Head of caudate nucleus (tissue), 42 donors: ENCODE measurements around the gene FSTL1.

ENCODE experiments used
- DNase-seq, 42 donors: peaks; one replicate each; pipeline versions ENCODE4 v3.0.0 to v3.0.0-alpha.2; 2020 to 2021; ENCODE audit warnings: mixed read lengths in 7 of 42
- intact Hi-C: fragments of 100-400 bp; cut with DNase I; formaldehyde crosslinking; loops from one replicate; pipeline ENCODE4 v1.15.0; 2022

FSTL1 gene, protein sequence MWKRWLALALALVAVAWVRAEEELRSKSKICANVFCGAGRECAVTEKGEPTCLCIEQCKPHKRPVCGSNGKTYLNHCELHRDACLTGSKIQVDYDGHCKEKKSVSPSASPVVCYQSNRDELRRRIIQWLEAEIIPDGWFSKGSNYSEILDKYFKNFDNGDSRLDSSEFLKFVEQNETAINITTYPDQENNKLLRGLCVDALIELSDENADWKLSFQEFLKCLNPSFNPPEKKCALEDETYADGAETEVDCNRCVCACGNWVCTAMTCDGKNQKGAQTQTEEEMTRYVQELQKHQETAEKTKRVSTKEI

DNA sequence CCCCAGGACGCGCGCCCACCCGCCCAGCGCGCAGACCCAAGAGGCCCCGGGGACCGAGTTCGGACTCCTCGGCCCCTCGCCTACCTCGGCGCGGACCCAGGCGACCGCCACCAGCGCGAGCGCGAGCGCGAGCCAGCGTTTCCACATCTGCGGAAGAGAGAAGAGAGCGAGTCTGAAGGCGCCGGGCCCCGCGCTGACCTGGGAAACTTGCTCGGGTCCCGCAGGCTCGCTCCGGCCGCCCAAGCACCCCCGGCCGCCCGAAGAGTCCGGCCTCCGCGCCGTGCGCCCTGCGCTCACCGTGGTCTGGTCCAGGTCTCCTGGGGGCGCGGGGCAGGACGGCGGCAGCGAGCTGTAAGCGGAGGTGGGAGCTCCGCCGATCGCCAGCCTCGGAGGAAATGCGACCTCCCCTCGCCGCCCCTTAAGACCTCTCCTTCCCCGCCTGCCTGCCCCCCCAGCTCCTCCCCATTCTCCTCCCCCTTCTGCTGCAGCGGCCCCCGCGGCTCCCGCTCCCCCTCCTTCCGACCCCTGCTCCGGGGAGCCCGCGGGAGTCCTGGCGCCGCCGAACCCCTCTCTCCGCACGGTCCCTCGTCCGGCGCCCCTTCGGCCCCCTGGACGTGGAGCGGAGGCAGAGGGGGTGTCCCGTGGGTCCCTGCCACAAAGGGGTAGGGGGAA, at the start of gene FSTL1:
FSTL1 (minus strand) TSS at position 393 of the 672 bp plus-strand sequence; CDS start at position 147, 246 bp downstream.
- intact Hi-C loops: no loop called here
- peak in 38 of 42 donors; percentile 4 to 63 (median 26) for DNase-seq

DNA sequence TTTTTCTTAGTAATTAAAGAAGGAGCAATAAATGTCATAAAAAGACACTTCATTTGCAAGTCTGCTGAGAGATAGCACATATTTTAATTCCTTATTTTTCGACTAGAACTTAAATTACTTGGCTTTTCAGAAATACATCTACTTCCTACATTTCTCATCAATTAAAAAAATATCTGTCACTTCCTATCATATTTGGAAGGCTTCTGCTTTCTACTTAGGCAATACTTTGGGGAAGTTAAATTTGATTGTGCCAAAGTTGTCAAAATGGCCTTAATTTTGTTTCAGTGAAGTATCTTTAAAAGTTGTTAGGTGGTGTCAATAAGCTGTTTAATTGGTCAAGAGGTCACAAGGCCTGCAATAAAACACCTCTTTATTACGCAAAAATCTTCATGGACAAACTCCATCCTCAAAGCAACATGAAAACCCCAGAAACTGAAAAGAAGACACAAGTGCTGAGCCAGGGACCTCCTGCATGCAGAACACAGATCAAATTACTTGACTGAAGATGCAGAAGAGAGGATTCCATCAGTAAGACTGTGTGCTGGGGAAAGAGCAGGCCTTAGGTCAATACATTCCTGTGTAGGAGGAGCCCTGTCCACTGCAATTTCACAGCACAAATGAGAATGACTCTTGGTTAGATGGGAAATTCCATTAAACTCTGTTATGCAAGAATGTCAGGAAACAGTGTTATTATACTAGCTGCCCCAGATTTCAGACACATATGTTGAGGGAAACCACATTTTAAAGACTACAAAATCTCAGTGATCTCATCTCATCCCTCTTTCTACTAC, 48.0 kb upstream of the FSTL1 start:
- DNase-seq: no peak
- intact Hi-C loops: no loop called here

DNA sequence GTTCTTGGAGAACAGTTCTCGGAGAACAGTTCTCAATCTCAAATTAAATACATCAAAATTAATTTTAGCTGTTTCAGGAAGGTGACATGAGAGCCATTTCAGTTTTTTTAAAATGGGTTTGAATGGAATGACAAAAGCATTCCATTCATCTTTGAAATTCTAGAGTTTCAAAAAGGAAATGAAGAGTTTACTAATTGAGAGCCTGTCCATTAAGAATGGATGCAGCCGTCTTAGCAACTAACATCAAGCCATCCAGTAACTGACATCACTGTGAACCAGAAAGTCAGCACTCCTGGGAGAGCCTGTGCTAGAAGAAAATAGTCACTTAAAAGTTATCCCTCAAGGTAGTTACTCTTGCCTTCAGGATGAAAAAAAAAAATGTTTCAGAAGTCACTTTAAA, 47.0 kb upstream of the FSTL1 start:
- no peak for DNase-seq
- intact Hi-C loops: no loop called here

DNA sequence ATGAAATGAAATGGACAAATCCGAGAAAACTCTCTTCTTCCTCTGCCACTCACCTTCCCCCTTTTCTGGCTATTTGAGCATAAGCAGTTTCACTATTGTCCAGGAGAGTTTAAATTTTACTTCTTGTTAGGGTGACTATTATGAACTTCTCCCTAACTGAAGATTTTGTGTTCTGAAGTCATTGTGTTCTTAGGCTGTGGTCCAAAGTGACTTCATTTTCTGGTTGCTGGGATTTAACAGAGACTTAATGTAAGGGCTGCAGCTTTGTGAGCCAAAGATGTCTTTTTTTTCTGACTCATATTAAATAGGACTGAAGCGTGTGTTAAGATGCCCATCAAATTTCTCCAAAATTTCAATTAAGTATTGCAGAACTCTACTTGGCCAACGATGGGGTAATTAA, 46.5 kb upstream of the FSTL1 start:
- intact Hi-C loops: no loop called here
- no peak for DNase-seq

DNA sequence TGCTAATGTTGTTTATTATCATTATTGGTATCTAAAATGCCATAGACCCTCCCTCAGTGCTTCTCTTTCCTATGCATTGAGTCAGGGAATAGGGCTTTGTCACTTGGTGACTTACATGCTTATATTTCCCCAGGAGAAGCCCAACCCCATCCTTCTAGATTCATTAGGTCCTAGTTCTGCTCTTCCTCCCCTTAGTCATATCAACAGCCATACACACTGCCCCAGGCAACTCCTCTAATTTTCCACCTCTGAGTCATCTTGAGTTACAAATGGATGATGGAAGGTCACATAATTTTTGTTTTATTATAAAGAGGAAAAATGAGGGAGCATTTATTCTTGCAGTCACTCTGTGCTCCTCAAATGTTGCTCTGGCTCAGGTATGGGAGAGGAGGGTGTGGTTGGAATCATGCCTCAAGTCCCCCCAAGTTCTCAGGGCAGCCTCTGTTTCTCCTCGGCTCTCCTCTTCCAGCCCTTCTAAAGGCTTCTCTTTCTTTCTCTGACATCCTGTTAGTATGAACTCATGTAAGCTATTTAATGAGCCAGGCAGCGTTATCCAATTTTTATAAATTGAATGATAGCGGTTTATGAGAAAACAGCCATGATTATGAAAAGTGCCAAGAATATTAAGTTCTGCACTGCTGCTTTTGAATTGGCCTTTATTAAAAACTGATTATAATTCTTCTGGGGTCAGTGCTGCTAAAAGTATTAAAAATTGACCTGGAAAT, 45.6 kb upstream of the FSTL1 start:
- DNase-seq: no peak
- intact Hi-C loops: no loop called here

DNA sequence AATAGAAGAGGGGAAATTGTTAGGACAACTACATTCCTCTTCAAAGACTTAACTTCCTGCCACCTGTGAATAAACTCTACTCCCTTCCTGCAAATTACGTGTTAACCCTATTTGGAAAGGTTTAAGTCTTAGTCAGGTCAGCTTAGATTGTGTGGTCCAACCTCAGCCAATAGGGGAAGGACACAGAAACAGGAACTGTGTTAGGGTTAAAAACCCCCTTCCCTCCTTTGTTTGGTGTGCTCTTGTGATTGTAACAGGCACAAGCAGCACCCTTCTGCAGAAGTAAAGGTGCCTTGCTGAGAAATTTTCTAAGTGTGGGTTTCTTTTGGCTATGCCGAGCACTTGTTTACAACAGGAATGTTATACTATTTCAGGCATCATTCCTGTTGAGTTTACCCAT, 45.0 kb upstream of the FSTL1 start:
- intact Hi-C loops: no loop called here
- DNase-seq: no peak

DNA sequence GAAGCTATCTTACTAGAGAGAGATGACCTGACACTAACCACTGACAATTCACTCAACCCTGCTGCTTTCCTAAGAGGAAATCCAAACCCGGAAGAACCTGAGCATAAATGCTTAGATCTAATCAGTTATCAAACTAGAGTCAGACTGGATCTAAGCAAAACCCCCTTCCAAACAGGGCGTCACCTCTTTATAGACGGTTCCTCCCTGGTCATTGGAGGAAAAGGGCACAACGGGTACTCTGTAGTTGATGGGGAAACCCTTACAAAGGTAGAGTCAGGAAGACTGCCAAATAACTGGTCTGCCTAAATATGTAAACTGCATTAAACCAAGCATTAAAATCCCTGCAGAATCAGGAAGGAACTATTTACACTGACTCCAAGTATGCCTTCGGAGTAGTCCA, 41.3 kb upstream of the FSTL1 start:
- DNase-seq: no peak
- intact Hi-C loops: no loop called here

DNA sequence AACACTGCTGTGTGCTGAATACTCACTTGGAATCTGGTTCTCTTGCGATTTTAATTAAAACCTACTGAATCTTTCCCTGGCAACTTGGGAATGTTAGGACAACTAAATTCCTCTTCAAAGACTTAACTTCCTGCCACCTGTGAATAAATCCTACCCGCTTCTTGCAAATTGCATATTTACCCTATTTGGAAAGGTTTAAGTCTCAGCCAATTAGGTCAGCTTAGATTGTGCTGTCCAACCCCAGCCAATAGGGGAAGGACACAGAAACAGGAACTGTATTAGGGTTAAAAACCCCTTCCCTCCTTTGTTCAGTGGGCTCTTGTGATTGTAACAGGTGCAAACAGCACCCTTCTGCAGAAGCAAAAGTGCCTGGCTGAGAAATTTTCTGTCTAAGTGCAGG, 38.6 kb upstream of the FSTL1 start:
- no peak for DNase-seq

DNA sequence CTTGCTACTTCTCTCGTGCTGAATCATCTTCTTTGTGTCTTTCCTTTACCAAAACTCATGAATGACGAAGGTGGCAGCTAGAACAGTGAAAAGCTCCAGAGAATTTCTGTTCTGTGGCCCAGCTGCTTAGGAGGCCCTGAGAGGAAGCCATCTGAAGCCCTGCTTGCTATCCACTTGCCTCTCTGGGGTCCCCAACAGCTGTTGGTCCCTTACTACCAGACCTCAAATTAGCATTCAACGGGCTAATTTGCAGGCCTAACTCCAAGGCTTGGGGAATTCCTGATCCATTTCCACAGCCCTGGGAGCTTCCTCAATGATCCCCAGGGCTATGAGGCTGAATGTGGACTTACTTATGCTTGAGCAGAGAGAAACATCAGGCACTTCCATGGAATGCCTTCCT, 37.5 kb upstream of the FSTL1 start:
- no peak for DNase-seq
- intact Hi-C loops: no loop called here

More for the DNA sequence above, 38.6 kb upstream of the FSTL1 start:
- intact Hi-C loops: no loop called here

DNA sequence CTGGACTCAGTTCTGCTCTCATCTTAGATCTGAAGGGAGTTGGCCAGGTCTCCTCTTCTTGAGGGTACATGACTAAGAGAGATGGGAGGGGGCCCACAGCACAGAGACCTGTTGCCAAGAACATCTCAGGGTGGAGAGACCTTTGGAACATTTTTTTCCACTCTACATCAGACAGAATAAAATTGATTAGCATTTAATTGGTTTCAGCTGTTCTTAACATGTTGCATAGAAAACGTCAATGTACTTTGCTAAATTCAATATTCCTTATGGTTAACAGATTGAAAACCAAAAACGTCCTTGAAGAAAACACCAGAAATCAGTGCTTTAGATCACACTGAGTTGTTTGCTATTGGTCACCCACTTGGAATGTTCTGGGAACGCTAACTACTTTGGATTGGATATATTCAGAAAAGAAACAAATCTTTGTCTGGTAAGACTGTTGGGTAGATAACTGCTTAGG, 36.4 kb upstream of the FSTL1 start:
- no peak for DNase-seq

DNA sequence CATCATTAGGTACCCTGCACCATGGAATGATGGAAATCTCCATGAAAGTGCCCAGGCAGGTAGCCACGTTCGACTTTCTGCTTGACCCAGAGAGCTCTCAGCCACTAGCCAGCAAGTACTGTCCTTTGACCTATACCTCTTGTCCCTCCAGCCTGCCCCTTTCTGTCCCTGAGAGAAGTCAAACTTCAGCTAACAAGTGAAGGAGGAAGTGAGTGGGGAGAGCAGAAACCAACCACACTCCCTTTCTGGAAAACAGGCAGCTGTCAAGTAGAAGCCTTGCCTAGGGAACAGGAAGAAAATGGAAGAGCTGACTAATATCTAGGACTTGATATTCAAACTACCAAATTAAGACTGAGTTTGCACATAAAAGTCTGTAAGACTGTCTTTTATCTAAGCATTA, 30.3 kb upstream of the FSTL1 start:
- intact Hi-C loops: no loop called here

More for the DNA sequence above, 36.4 kb upstream of the FSTL1 start:
- intact Hi-C loops: no loop called here

DNA sequence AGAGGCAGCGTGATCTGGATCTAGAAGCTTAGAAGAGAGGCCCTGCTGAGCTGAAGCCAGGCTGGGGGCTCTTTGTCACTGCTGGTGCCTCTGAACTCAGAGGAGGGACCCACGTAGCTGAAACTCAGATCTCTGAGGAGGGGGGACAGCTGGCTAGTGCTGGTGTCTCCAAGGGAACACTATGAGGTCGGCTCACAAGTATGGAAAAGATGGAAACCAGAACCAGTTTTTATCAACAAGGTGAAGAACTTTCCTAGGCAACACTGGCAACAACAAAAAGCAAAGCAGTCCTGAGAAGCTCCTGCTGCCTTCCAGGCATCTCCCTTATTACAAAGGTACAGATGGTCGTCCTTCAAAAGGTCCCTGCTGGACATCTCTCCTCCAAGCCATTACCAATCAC, 27.0 kb upstream of the FSTL1 start:
- intact Hi-C loops: no loop called here
- no peak for DNase-seq

More for the DNA sequence above, 30.3 kb upstream of the FSTL1 start:
- DNase-seq: no peak

DNA sequence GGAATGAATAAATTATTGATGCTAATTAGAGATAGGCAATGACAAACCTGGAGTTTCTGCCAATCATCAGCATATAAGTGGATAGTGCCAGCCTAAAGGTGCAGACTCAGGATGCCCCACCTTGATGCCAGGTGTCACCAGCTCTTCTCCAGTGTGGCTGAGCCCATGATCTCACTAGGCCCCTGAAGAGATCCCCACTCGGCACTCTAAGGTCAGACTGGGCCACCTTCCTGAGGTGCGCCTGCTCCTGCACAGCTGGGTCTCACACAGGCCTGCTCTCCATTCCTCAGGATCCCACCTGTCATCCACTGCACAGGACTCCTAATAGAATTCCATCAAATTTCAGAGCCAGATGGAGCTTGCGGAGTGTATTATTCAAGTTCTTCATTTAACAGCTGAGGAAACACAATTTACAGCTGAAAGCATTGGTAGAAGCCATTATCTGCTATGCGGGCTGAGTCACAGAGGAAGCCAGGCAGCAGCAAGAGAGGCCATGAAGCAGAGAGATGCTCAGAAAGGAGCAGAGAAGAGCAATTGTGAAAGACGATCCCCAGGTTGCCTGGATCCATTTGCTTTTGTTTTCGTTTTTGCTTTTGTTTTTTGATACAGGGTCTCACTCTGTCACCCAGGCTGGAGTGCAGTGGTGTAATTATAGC, 25.1 kb upstream of the FSTL1 start:
- intact Hi-C loops: no loop called here

DNA sequence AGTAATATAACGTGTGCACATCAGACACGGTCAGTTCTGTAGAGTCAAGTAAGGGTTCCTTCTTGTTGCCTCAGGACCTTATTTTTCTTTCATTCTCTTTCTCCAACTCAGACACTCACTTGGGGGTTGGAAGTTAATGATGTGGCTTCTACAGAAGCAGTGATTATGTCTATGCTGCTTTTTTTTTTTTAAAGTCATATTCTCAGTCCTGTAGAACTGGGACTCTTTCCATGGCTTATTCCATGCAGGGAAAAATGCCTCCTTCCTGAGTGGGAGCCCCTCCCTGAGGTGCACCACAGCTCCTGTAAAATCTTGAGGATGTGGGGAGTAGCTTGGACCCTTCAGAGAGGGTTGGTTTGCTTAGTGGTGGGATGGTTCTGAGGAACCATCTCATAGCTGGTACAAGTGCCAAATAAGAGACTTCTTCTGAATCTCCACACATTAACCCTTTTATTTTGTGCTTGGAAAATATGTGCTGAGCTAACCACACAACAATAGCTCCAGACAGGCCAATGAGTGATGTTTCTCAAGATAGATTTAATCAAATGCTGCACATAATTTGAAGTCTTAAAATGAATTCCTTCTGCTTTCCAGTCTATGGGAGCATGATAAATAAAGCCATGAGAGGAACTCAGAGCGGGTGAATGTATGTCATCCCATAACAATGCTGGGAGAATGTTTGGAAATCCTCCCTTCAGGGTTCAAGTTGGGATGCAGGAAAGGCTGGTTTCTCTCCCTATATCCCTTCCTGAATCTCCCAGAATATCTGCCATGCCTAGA, 23.3 kb upstream of the FSTL1 start:
- DNase-seq: no peak
- intact Hi-C loops: no loop called here

More for the DNA sequence above, 25.1 kb upstream of the FSTL1 start:
- DNase-seq: no peak

DNA sequence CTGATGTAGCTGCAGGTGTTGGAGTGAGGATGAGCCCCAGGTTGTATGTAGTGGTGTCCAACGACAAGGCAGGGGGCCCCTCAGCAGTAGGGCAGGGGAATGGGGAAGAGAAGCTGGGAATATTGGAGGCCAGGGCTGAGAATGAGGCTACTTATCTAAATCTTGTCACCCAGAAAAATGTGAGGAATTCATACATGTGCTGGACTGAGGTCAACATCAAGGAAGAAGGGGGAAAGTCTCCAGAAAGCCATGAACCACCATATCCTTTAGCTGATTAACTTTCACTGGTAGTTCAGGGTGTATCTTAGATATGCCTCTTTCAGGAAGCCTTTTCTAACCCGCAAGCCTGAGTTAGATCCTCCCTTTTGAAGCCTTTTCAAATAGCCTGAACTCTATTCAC, 22.6 kb upstream of the FSTL1 start:
- intact Hi-C loops: no loop called here
- no peak for DNase-seq

DNA sequence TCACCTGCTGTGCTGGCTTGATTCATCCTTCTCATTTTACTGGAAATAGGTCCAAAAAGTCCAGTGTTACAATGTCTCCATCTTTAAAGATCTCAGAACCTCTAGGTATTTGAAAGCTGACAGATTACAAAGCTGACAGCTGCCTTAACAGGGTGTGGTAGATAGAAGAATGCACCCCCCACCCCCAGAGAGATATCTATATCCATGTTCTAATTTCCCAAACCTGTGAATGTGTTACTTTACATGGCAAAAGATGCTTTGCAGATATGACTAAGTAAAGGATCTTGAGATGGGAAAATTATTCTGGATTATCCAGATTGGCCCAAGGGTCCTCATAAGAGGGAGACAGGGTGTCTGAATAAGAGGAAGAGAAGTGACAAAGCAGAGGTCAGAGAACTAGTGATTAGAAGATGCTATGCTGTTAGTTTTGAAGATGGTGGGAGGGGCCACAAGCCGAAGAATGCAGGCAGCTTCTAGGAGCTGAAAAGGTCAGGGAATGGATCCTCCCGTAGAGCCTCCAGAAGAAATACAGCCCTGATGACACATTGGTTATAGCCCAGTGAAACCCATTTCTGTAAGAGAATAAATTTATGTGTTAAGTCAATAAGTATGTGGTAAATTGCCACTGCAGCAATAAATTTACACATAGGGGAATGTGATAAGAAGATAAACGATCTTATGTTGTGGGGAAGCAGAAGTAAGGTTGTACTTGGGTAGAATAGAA, 21.5 kb upstream of the FSTL1 start:
- intact Hi-C loops: no loop called here
- DNase-seq: no peak

DNA sequence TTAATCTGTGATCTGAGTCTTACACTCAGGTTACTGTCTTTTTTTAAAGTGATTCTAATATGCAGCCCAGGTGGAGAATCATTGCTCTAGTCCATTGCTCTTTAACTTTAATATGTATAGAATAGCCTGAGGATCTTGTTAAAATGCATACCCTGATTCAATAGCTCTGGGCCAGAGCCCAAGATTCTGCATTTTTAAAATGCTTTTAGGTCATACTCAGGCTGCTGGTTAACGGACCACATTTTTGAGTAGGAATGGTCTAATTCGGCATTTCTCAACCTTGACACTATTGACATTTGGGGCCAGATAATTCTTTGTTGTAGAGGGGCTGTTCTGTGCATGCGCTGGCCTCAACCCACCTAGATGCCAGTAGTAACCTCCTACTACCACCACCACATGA, 20.9 kb upstream of the FSTL1 start:
- no peak for DNase-seq
- intact Hi-C loops: no loop called here
